NB4 (cell line): ENCODE measurements around the gene MAN2A1.

ENCODE experiments used
- DNase-seq: peaks from one replicate; pipeline ENCODE4 v3.0.0; 2010; ENCODE audit warnings: low read depth
- H3K4me3 ChIP-seq: one replicate; pipeline ENCODE4 v1.5.1; 2011; ENCODE audit warnings: mild to moderate bottlenecking, low read depth, low read length, moderate library complexity
- CTCF ChIP-seq: IDR thresholded peaks from one replicate; pipeline ENCODE4 v1.5.1; 2012; ENCODE audit warnings: low read depth, low read length
- MAX ChIP-seq: IDR thresholded peaks from 2 replicates; pipeline ENCODE4 v1.6.1; 2011; ENCODE audit warnings: low read depth, low read length
- MYC ChIP-seq: IDR thresholded peaks from 2 replicates; pipeline ENCODE4 v1.6.1; 2011; ENCODE audit warnings: low read depth, low read length
- POLR2A ChIP-seq: IDR thresholded peaks from 2 replicates; pipeline ENCODE4 v1.6.1; 2011; ENCODE audit warnings: mild to moderate bottlenecking; ENCODE audit not compliant: insufficient read length; ENCODE audit errors: extremely low read depth

The MAN2A1 gene

GRCh38 chr5:109907731-109908130, 218.0 kb downstream of the MAN2A1 start:
- TF ChIP-seq MYC, result no peak
- TF ChIP-seq MAX, result no peak
- no peak for TF ChIP-seq CTCF
- TF ChIP-seq POLR2A, result no peak

GRCh38 chr5:109908366-109908765, 218.6 kb downstream of the MAN2A1 start:
- H3K4me3 ChIP-seq, result no peak overlapping the region
- no peak for DNase-seq
- TF ChIP-seq CTCF, result no peak
- TF ChIP-seq POLR2A, result no peak
- TF ChIP-seq MAX, result no peak
- no peak for TF ChIP-seq MYC

More at GRCh38 chr5:109907731-109908130, 218.0 kb downstream of the MAN2A1 start:
- no peak overlapping the region for H3K4me3 ChIP-seq
- DNase-seq, result no peak

- TF ChIP-seq MAX, result no peak
- no peak for TF ChIP-seq CTCF
- no peak for TF ChIP-seq POLR2A
- TF ChIP-seq MYC, result no peak
- no peak for DNase-seq
Observed at GRCh38 chr5:109910874-109911273, 221.1 kb downstream of the MAN2A1 start.

GRCh38 chr5:109911731-109912130, 222.0 kb downstream of the MAN2A1 start:
- TF ChIP-seq MYC (no peak), CTCF (no peak), MAX (no peak), POLR2A (no peak)
- DNase-seq, result no peak
- no peak overlapping the region for H3K4me3 ChIP-seq

More at GRCh38 chr5:109910874-109911273, 221.1 kb downstream of the MAN2A1 start:
- H3K4me3 ChIP-seq, result no peak overlapping the region

GRCh38 chr5:109914906-109915305, 225.2 kb downstream of the MAN2A1 start:
- DNase-seq, result no peak
- H3K4me3 ChIP-seq, result no peak overlapping the region
- TF ChIP-seq POLR2A (no peak), MYC (no peak), MAX (no peak), CTCF (no peak)
